HepG2 (cell line): ENCODE results near the gene TMEM219. TPM values are rescaled to one million over a fixed set of nuclear protein-coding genes. Genes with fewer than 3 reads are reported as not detected.

Source experiments
- AKAP8 ChIP-seq: sonication (generic); formaldehyde crosslinking; IDR thresholded peaks from 2 replicates; pipeline ENCODE4 v1.5.1; 2020; ENCODE audit warnings: mild to moderate bottlenecking, missing genetic modification reagents
- FOXO1 ChIP-seq: sonication (generic); formaldehyde crosslinking; IDR thresholded peaks from 2 replicates; pipeline ENCODE4 v1.4.0; 2020; ENCODE audit warnings: missing genetic modification reagents
- GATAD2A ChIP-seq: IDR thresholded peaks from 2 replicates; pipeline ENCODE4 v1.6.1; 2016
- MXD4 ChIP-seq: IDR thresholded peaks from 2 replicates; pipeline ENCODE4 v1.6.1; 2016; ENCODE audit warnings: mild to moderate bottlenecking, missing biosample characterization, missing genetic modification reagents
- SATB2 ChIP-seq: sonication (generic); formaldehyde crosslinking; IDR thresholded peaks from 2 replicates; pipeline ENCODE4 v1.5.0; 2020; ENCODE audit warnings: missing genetic modification reagents
- TP53 ChIP-seq: sonication (generic); formaldehyde crosslinking; conservative IDR thresholded peaks from 2 replicates; pipeline ENCODE4 v1.4.0; 2020; ENCODE audit warnings: missing genetic modification reagents
- ZBTB42 ChIP-seq: sonication (generic); formaldehyde crosslinking; IDR thresholded peaks from 2 replicates; pipeline ENCODE4 v1.5.0; 2020; ENCODE audit warnings: mild to moderate bottlenecking, missing genetic modification reagents
- ZNF616 ChIP-seq: sonication (generic); formaldehyde crosslinking; IDR thresholded peaks from 2 replicates; pipeline ENCODE4 v1.5.0; 2020; ENCODE audit warnings: low read depth, mild to moderate bottlenecking, missing genetic modification reagents
- ZSCAN9 ChIP-seq: IDR thresholded peaks from 2 replicates; pipeline ENCODE4 v1.6.1; 2016; ENCODE audit warnings: borderline replicate concordance
- polyA plus RNA-seq, 8 experiments: library from polyadenylated mRNA; depleted of rRNA in 3 of 8; stranded (reverse) in 7 of 8; unstranded in 1 of 8; fragments of >200 nt; fragmentation: Illumina TruSeq in 4 of 8; extraction: Trizol in 4 of 8; gene quantifications; 2 replicates each; pipeline versions ENCODE4 v1.2.1 to v1.2.3, GENCODE V29; 2011 to 2016; ENCODE audit warnings: low read depth in 4 of 8, missing spikeins in 1 of 8, mixed read lengths in 1 of 8; ENCODE audit not compliant: insufficient read depth in 1 of 8
- total RNA-seq, 5 experiments: library from RNA; depleted of rRNA; stranded (reverse); fragments of >200 nt; fragmentation: Illumina TruSeq; extraction: Trizol; gene quantifications; 2 replicates each; pipeline ENCODE4 v1.2.3, GENCODE V29; 2016; ENCODE audit warnings: low read depth in 1 of 5
- TF ChIP-seq, protein P1 (sequence below): IDR thresholded peaks from 2 replicates; pipeline ENCODE4 v1.4.0; 2020; ENCODE audit warnings: mild to moderate bottlenecking, missing genetic modification reagents
- TF ChIP-seq, protein P2 (sequence below): sonication (generic); formaldehyde crosslinking; conservative IDR thresholded peaks from 2 replicates; pipeline ENCODE4 v1.4.0; 2020; ENCODE audit warnings: mild to moderate bottlenecking, missing genetic modification reagents, moderate library complexity
- TF ChIP-seq, protein P3 (sequence below): sonication (generic); formaldehyde crosslinking; IDR thresholded peaks from 2 replicates; pipeline ENCODE4 v1.4.0; 2020; ENCODE audit warnings: missing genetic modification reagents, borderline replicate concordance
- TF ChIP-seq, protein P4 (sequence below): sonication (generic); formaldehyde crosslinking; IDR thresholded peaks from 2 replicates; pipeline ENCODE4 v1.4.0; 2020; ENCODE audit warnings: mild to moderate bottlenecking, missing genetic modification reagents

Gene TMEM219
- total and polyA plus RNA-seq, 2 of the 13 experiments (the other 11 are each of a cell fraction or from before 2014, with no cell fraction given) = 105 to 115 TPM

DNA sequence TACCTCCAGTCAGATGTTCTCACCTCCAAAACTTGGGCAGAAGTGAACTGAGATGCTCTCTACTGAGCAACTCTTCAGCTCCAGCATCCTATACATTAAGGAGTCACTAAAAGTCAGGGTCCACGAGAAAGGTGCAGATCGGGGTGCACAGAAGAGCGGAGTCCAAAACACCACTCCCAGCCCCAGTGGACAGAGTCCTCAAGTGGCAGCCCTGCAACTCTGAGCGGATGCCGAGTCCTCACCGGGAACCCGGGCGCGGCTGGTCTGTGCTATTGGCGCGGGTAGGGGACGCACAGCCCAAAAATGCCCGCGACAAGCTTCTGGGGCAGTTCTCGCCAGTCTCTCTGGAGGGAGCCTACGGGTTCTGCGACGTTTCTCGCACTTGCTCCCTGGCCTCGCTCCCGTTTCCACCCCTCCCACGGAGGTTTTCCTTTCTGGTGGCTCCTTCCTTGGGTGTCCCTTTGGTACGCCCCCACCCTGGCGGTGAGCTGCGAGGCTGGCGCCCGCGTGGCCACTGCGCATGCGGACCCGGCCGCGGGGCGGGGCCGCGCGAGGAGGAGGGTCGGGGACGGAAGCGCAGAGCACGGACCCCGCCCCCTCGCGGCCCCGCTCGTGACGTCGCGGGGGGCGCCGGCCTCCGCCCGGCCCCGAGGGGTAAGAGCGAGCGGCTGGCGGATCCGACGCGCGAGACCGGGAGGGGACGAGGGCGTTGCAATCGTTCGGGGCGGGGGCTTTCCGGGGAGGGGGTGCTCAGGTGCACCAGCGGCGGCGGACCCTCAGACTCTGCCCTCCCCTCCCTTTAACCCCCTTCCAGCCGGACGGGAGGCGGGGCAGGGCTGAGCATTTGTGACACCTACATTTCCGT is at the start of gene TMEM219 (continued):
- TF ChIP-seq, protein P1, sequence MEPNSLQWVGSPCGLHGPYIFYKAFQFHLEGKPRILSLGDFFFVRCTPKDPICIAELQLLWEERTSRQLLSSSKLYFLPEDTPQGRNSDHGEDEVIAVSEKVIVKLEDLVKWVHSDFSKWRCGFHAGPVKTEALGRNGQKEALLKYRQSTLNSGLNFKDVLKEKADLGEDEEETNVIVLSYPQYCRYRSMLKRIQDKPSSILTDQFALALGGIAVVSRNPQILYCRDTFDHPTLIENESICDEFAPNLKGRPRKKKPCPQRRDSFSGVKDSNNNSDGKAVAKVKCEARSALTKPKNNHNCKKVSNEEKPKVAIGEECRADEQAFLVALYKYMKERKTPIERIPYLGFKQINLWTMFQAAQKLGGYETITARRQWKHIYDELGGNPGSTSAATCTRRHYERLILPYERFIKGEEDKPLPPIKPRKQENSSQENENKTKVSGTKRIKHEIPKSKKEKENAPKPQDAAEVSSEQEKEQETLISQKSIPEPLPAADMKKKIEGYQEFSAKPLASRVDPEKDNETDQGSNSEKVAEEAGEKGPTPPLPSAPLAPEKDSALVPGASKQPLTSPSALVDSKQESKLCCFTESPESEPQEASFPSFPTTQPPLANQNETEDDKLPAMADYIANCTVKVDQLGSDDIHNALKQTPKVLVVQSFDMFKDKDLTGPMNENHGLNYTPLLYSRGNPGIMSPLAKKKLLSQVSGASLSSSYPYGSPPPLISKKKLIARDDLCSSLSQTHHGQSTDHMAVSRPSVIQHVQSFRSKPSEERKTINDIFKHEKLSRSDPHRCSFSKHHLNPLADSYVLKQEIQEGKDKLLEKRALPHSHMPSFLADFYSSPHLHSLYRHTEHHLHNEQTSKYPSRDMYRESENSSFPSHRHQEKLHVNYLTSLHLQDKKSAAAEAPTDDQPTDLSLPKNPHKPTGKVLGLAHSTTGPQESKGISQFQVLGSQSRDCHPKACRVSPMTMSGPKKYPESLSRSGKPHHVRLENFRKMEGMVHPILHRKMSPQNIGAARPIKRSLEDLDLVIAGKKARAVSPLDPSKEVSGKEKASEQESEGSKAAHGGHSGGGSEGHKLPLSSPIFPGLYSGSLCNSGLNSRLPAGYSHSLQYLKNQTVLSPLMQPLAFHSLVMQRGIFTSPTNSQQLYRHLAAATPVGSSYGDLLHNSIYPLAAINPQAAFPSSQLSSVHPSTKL = peak; percentile 29; the same call in 1 of the 2 replicates
- TF ChIP-seq TP53 (no peak; the same call in 1 of the 2 replicates), GATAD2A (CRISPR knock-in tag) (peak; percentile 52), ZNF616 (CRISPR knock-in tag) (no peak), ZSCAN9 (CRISPR knock-in tag) (peak; percentile 8; the same call in 1 of the 2 replicates), SATB2 (CRISPR knock-in tag) (no peak), ZBTB42 (CRISPR knock-in tag) (0 out of 2 replicates have a peak, but pooled peaks have one; percentile 15), FOXO1 (0 out of 2 replicates have a peak, but pooled peaks have one; percentile 17), AKAP8 (CRISPR knock-in tag) (no peak; the same call in 1 of the 2 replicates), MXD4 (CRISPR knock-in tag) (peak; percentile 64)
- TF ChIP-seq, protein P2, sequence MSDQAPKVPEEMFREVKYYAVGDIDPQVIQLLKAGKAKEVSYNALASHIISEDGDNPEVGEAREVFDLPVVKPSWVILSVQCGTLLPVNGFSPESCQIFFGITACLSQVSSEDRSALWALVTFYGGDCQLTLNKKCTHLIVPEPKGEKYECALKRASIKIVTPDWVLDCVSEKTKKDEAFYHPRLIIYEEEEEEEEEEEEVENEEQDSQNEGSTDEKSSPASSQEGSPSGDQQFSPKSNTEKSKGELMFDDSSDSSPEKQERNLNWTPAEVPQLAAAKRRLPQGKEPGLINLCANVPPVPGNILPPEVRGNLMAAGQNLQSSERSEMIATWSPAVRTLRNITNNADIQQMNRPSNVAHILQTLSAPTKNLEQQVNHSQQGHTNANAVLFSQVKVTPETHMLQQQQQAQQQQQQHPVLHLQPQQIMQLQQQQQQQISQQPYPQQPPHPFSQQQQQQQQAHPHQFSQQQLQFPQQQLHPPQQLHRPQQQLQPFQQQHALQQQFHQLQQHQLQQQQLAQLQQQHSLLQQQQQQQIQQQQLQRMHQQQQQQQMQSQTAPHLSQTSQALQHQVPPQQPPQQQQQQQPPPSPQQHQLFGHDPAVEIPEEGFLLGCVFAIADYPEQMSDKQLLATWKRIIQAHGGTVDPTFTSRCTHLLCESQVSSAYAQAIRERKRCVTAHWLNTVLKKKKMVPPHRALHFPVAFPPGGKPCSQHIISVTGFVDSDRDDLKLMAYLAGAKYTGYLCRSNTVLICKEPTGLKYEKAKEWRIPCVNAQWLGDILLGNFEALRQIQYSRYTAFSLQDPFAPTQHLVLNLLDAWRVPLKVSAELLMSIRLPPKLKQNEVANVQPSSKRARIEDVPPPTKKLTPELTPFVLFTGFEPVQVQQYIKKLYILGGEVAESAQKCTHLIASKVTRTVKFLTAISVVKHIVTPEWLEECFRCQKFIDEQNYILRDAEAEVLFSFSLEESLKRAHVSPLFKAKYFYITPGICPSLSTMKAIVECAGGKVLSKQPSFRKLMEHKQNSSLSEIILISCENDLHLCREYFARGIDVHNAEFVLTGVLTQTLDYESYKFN (CRISPR knock-in tag) = no peak; the same call in 1 of the 2 replicates
- TF ChIP-seq, protein P3, sequence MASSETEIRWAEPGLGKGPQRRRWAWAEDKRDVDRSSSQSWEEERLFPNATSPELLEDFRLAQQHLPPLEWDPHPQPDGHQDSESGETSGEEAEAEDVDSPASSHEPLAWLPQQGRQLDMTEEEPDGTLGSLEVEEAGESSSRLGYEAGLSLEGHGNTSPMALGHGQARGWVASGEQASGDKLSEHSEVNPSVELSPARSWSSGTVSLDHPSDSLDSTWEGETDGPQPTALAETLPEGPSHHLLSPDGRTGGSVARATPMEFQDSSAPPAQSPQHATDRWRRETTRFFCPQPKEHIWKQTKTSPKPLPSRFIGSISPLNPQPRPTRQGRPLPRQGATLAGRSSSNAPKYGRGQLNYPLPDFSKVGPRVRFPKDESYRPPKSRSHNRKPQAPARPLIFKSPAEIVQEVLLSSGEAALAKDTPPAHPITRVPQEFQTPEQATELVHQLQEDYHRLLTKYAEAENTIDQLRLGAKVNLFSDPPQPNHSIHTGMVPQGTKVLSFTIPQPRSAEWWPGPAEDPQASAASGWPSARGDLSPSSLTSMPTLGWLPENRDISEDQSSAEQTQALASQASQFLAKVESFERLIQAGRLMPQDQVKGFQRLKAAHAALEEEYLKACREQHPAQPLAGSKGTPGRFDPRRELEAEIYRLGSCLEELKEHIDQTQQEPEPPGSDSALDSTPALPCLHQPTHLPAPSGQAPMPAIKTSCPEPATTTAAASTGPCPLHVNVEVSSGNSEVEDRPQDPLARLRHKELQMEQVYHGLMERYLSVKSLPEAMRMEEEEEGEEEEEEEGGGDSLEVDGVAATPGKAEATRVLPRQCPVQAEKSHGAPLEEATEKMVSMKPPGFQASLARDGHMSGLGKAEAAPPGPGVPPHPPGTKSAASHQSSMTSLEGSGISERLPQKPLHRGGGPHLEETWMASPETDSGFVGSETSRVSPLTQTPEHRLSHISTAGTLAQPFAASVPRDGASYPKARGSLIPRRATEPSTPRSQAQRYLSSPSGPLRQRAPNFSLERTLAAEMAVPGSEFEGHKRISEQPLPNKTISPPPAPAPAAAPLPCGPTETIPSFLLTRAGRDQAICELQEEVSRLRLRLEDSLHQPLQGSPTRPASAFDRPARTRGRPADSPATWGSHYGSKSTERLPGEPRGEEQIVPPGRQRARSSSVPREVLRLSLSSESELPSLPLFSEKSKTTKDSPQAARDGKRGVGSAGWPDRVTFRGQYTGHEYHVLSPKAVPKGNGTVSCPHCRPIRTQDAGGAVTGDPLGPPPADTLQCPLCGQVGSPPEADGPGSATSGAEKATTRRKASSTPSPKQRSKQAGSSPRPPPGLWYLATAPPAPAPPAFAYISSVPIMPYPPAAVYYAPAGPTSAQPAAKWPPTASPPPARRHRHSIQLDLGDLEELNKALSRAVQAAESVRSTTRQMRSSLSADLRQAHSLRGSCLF (CRISPR knock-in tag) = no peak
- TF ChIP-seq, protein P4, sequence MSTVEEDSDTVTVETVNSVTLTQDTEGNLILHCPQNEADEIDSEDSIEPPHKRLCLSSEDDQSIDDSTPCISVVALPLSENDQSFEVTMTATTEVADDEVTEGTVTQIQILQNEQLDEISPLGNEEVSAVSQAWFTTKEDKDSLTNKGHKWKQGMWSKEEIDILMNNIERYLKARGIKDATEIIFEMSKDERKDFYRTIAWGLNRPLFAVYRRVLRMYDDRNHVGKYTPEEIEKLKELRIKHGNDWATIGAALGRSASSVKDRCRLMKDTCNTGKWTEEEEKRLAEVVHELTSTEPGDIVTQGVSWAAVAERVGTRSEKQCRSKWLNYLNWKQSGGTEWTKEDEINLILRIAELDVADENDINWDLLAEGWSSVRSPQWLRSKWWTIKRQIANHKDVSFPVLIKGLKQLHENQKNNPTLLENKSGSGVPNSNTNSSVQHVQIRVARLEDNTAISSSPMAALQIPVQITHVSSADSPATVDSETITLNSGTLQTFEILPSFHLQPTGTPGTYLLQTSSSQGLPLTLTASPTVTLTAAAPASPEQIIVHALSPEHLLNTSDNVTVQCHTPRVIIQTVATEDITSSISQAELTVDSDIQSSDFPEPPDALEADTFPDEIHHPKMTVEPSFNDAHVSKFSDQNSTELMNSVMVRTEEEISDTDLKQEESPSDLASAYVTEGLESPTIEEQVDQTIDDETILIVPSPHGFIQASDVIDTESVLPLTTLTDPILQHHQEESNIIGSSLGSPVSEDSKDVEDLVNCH (CRISPR knock-in tag) = 0 out of 2 replicates have a peak, but pooled peaks have one; percentile 28
